Fibroblast of mammary gland (primary cell): Measurements from ENCODE around the gene ARFIP1.

ENCODE experiments used
- DNase-seq: peaks from one replicate; pipeline ENCODE4 v3.0.0-alpha.2; 2010; ENCODE audit warnings: low read depth
- H3K4me3 ChIP-seq: 2 replicates; pipeline ENCODE4 v1.5.1; 2011; ENCODE audit warnings: low read depth, mild to moderate bottlenecking, low read length, moderate library complexity; ENCODE audit not compliant: control insufficient read depth
- TF ChIP-seq, protein P1 (sequence below): conservative IDR thresholded peaks from 2 replicates; pipeline ENCODE4 v1.5.1; 2011; ENCODE audit warnings: low read depth, low read length, inconsistent platforms; ENCODE audit not compliant: control insufficient read depth, insufficient read depth

Gene ARFIP1

DNA sequence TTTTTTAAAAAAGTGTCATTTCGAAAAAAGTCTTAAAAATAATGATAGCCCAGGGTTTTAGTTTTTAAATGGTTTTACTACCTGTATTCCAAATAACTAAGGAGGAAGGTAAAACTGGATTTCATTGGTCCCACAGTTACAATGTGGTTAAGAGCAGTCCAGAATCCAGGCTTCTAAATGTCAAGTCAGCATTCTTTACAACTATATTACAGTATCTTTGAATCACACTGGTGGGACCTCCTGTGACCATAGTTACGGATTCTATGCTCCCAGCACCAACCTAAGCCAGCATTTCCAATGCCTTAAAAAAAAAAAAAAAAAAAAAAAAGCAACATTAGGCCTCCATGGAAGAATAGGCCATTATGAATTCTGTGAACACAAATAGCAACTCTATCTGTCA lies 6.4 kb upstream of the ARFIP1 start:
- H3K4me3 ChIP-seq: no peak overlapping the region
- TF ChIP-seq, protein P1, sequence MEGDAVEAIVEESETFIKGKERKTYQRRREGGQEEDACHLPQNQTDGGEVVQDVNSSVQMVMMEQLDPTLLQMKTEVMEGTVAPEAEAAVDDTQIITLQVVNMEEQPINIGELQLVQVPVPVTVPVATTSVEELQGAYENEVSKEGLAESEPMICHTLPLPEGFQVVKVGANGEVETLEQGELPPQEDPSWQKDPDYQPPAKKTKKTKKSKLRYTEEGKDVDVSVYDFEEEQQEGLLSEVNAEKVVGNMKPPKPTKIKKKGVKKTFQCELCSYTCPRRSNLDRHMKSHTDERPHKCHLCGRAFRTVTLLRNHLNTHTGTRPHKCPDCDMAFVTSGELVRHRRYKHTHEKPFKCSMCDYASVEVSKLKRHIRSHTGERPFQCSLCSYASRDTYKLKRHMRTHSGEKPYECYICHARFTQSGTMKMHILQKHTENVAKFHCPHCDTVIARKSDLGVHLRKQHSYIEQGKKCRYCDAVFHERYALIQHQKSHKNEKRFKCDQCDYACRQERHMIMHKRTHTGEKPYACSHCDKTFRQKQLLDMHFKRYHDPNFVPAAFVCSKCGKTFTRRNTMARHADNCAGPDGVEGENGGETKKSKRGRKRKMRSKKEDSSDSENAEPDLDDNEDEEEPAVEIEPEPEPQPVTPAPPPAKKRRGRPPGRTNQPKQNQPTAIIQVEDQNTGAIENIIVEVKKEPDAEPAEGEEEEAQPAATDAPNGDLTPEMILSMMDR: no peak
- no peak for DNase-seq

DNA sequence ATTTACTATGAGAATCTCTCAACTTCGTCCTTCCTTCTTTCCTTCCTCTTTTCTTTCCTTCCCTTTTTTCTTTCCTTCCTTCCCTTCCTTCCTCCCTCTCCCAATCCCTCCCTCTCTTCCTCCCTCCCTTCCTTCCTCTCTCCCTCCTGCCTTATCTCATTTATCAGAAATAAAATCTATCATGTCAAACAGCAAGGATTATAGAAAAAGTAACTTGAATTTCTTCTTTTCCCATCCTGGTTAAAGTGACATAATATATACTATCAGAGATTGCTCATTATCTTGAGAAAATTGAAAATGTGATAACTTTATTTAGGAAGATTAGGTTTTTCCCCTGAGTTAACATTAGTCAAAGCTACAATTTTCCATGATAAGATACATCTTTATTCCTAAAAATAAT lies 5.8 kb upstream of the ARFIP1 start:
- H3K4me3 ChIP-seq: no peak overlapping the region
- TF ChIP-seq, protein P1: no peak
- DNase-seq: no peak

DNA sequence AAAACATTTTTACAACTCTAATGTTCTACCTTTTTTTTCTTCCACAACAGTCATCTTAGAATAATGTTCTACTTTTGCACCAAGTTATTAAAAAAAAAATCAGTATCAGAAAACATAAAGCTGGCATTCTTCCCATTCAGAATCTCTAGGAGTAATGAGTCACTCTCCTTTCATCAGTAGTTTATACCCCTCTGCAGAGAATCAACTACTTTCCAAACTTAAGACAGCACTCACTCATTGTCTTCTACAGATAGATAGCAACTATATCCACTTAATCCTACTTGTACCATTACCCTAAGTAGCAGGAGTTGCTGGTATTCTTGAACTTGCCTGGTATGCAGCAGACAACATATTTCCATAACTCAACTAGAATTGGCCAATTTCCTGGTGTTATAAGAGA lies 3.4 kb upstream of the ARFIP1 start:
- DNase-seq: peak; percentile 7
- TF ChIP-seq, protein P1: no peak
- no peak overlapping the region for H3K4me3 ChIP-seq

- TF ChIP-seq, protein P1: no peak
- no peak overlapping the region for H3K4me3 ChIP-seq
- no peak for DNase-seq
Measured at GRCh38 chr4:152777488-152777887, 2.3 kb upstream of the ARFIP1 start.

DNA sequence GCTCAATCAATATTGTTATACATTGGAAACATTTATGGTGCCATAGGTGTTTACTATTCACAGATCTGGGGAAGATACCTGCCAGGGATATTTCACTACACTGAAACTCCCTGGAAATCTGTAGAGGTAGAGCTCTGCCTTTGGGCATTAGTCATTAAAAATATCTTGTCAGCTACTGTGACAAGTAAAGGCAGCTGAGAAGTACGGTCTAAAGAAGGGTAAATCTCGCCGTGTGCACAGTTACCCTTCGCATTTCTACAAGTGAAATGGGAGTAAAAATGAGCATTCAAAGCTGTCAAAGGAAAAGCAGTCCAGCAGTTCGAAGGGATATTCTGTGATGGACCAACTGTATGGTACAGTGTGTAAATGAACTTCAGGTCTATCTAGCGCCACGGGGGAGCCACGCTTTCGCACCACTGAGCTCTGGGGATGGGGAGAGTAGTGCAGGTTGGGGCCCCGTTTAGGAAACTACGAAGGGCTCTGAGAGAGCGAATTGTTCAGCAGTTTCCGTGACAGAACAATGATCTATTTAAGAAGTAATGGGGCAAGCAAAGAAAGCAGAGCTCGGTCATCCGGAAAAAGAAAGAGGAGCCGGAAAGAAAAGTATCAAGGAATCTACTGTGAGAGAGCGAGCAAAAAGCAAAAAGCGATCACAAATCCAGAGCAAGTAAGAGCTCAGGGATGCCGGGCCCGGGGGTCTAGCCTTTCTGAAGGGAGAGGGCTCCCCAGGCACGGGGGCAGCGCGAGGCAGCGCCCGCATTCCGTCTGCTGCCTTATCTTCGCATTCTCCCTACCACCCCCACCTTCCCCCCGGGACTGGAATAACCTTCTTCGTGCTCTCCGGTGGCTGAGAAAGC lies 870 bp upstream of the ARFIP1 start:
- DNase-seq: peak; percentile 8
- TF ChIP-seq, protein P1: no peak
- H3K4me3 ChIP-seq: peak overlapping the region; percentile 84

GRCh38 chr4:152780267-152780778 lies 569 bp downstream of the ARFIP1 start:
- TF ChIP-seq, protein P1: no peak
- H3K4me3 ChIP-seq: peak overlapping the region; percentile 84
- peak; percentile 33 for DNase-seq
